Measurements from ENCODE around the gene DDX49. TPM values are rescaled to one million over a fixed set of nuclear protein-coding genes. Genes with fewer than 3 reads are reported as not detected.

Gene DDX49
- polyA plus RNA-seq, 4 donors: 32.5 to 51.4 (median 48.6) TPM

- no peak for FAIRE-seq
- no peak for DNase-seq
- peaks cover 0 to 7% (median 4%) of the 10 kb centered on the region in 3 donors for H3K4me1 ChIP-seq (ENCODE audit: control insufficient read depth in 3 of 3, insufficient read depth in 2 of 3, low read depth in 1 of 3, low read length in 2 of 3)
Observed at GRCh38 chr19:18929311-18929710, 9.8 kb downstream of the DDX49 start.

DNA sequence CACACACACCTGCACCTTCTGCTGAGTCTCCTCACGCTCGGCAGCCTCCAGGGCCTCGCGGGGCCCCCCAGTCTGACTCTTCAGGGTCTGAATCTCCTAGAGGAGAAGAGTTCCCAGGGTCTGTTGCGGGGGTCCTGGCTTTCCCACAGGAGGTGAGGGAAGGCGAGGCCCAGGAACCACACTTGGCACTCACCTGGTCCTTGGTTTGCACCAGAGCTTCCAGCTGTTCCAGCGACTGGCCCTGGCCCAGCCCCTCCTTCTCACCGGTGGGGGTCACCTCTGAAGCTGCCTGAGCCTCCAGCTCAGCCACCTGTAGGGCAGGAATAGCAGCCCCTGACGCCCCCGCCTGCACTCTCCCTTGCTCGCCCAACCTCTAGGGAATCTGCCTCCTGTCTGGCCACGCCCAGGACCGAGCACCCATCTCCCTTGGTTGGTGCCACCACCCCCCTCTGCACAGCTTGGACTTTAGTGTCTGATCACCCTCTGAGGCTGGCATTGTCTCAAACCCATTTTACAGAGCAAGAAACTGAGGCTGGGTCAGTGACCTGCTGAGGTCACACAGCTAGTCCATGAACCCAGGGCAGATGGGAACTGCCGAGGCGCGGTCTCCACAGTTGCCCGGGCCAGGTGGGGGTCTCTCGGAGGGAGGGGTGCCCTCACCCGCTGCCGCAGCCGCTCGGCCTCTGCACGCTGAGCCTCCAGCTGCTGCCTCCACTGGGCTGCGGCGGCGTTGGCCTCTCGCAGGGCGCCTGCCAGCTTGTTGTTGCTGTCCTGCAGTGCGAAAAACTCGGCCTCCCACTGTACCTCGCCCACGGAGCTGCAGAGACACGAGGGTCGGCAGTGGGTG, 12.0 kb downstream of the DDX49 start:
- Histone ChIP-seq H3K9me3 (ENCODE audit: control insufficient read depth in 2 of 2, insufficient read depth in 1 of 2, low read depth in 1 of 2, low read length in 1 of 2) (no peaks in the 10 kb centered on the region), H3K27ac (ENCODE audit: low read depth in 1 of 3, low read length in 2 of 3) (no peak overlapping the region), H3K4me3 (ENCODE audit: low read depth in 1 of 3, low read length in 3 of 3) (no peak overlapping the region), H3K36me3 (ENCODE audit: control insufficient read depth in 3 of 3, insufficient read depth in 2 of 3, low read depth in 1 of 3, low read length in 3 of 3) (peaks cover 0 to 47% (median 2%) of the 10 kb centered on the region in 3 donors), H3K27me3 (ENCODE audit: control insufficient read depth in 3 of 3, insufficient read depth in 3 of 3, low read length in 3 of 3) (no peaks in the 10 kb centered on the region), H3K4me1 (ENCODE audit: control insufficient read depth in 3 of 3, insufficient read depth in 2 of 3, low read depth in 1 of 3, low read length in 2 of 3) (peaks cover 0 to 7% (median 4%) of the 10 kb centered on the region in 3 donors)
- FAIRE-seq (no peak), DNase-seq (no peak)
- WGBS, 3 donors: 57 to 78% (median 68%) methylated on average over 33 to 34 of the region's 34 CpGs

More at GRCh38 chr19:18929311-18929710, 9.8 kb downstream of the DDX49 start:
- Histone ChIP-seq H3K9me3 (ENCODE audit: control insufficient read depth in 2 of 2, insufficient read depth in 1 of 2, low read depth in 1 of 2, low read length in 1 of 2) (no peaks in the 10 kb centered on the region), H3K4me3 (ENCODE audit: low read depth in 1 of 3, low read length in 3 of 3) (no peak overlapping the region), H3K27ac (ENCODE audit: low read depth in 1 of 3, low read length in 2 of 3) (no peak overlapping the region), H3K27me3 (ENCODE audit: control insufficient read depth in 3 of 3, insufficient read depth in 3 of 3, low read length in 3 of 3) (no peaks in the 10 kb centered on the region), H3K36me3 (ENCODE audit: control insufficient read depth in 3 of 3, insufficient read depth in 2 of 3, low read depth in 1 of 3, low read length in 3 of 3) (peaks cover 8 to 67% (median 12%) of the 10 kb centered on the region in 3 donors)
- 85 to 89% (median 85%) methylated on average over 17 to 25 of the region's 25 CpGs for WGBS, 3 donors

DNA sequence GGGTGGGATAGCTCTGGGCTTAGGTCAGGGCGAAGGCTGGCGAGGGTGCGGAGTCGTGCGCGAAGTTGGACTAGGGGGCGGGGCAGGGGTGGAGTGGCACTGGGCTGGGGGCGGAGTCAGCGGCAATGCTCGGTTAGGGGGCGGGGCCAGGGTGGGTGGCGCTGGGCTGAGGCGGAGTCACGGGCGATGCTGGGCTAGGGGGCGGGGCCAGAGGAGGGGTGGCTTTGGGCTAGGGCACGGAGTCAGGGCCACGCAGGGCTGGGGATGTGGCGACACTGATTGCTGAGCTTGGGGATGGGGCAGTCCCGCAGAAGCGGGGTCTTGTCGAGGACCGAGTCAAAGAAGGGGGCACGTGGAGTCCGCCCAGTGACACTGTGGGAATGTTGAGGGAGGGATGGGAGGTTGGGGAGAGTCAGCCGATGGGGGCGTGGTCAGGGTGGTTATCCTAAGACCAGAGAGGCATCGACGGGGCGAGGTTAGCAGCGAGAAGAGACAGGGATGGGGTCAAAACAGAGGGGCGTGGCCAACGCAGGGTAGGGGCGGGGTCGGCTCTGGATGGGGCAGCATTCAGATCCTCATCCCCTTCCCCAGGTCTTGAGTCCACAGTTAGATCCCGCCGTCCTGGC, 12.8 kb downstream of the DDX49 start:
- WGBS, 3 donors: 3 to 18% (median 16%) methylated on average over 31 to 37 of the region's 37 CpGs
- Histone ChIP-seq H3K4me1 (ENCODE audit: control insufficient read depth in 3 of 3, insufficient read depth in 2 of 3, low read depth in 1 of 3, low read length in 2 of 3) (peaks cover 0 to 7% (median 4%) of the 10 kb centered on the region in 3 donors), H3K9me3 (ENCODE audit: control insufficient read depth in 2 of 2, insufficient read depth in 1 of 2, low read depth in 1 of 2, low read length in 1 of 2) (no peaks in the 10 kb centered on the region), H3K4me3 (ENCODE audit: low read depth in 1 of 3, low read length in 3 of 3) (no peak overlapping the region), H3K36me3 (ENCODE audit: control insufficient read depth in 3 of 3, insufficient read depth in 2 of 3, low read depth in 1 of 3, low read length in 3 of 3) (peaks cover 0 to 39% (median 2%) of the 10 kb centered on the region in 3 donors), H3K27me3 (ENCODE audit: control insufficient read depth in 3 of 3, insufficient read depth in 3 of 3, low read length in 3 of 3) (no peaks in the 10 kb centered on the region), H3K27ac (ENCODE audit: low read depth in 1 of 3, low read length in 2 of 3) (no peak overlapping the region)
- FAIRE-seq: no peak
- DNase-seq: peak; percentile 76 to 77

- WGBS, 3 donors: 71 to 84% (median 72%) methylated on average over 13 of the region's 13 CpGs
- FAIRE-seq: no peak
- peaks cover 0 to 29% (median 0%) of the 10 kb centered on the region in 3 donors for H3K36me3 ChIP-seq (ENCODE audit: control insufficient read depth in 3 of 3, insufficient read depth in 2 of 3, low read depth in 1 of 3, low read length in 3 of 3)
Observed at GRCh38 chr19:18933297-18933696, 13.8 kb downstream of the DDX49 start.

GRCh38 chr19:18939163-18939562, 19.6 kb downstream of the DDX49 start:
- 58 to 87% (median 76%) methylated on average over 3 of the region's 3 CpGs for WGBS, 3 donors
- no peak for FAIRE-seq

More at GRCh38 chr19:18933297-18933696, 13.8 kb downstream of the DDX49 start:
- H3K27ac ChIP-seq (ENCODE audit: low read depth in 1 of 3, low read length in 2 of 3): no peak overlapping the region
- no peak overlapping the region for H3K4me3 ChIP-seq (ENCODE audit: low read depth in 1 of 3, low read length in 3 of 3)
- peaks cover 0 to 7% (median 4%) of the 10 kb centered on the region in 3 donors for H3K4me1 ChIP-seq (ENCODE audit: control insufficient read depth in 3 of 3, insufficient read depth in 2 of 3, low read depth in 1 of 3, low read length in 2 of 3)
- H3K9me3 ChIP-seq (ENCODE audit: control insufficient read depth in 2 of 2, insufficient read depth in 1 of 2, low read depth in 1 of 2, low read length in 1 of 2): no peaks in the 10 kb centered on the region
- H3K27me3 ChIP-seq (ENCODE audit: control insufficient read depth in 3 of 3, insufficient read depth in 3 of 3, low read length in 3 of 3): no peaks in the 10 kb centered on the region
- DNase-seq: no peak

DNA sequence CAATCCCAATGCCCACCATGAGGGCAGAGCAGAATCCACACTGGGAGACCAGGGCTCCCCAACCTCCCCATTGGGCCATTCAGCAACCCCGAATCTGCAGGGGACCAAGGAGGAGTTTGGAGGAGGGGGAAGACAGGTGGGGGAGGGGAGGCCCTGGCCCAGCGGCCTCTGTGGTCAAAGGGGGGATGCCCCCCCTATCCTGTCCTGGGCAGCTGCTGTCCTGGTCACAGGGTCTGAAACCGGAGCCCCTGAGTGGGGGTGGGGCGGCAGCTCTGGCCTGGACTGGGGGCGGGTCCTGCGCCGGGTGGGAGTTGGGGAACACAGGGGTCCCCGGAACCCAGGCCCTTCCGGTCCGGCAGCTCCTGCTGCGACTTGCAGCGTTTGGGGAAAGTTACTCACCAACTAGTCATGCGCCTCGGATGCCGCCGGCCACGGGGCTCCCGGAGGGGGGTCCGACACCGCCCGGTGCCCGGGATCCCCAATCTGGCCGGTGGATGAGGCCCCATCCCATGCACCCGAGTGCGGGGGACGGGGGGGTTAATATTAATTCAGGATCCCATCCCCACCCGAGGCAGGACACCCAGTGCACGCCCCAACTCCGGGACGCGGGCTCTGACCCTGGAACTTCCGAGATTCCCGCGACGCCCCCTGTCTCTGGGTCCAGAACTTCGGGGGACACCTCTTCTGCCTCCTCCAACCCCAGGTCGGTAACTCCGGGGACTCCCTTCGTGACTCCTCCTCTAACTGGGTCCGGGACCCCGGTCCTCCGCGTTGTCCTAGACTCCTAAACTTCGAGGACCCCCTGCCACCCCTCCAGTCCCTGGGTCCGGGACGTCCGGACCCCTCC, 20.6 kb downstream of the DDX49 start:
- H3K4me3 ChIP-seq (ENCODE audit: low read depth in 1 of 3, low read length in 3 of 3): peak overlapping the region; percentile 32 to 67 (median 57)
- WGBS, 3 donors: 0 to 1% (median 1%) methylated on average over 37 to 47 of the region's 47 CpGs
- H3K36me3 ChIP-seq (ENCODE audit: control insufficient read depth in 3 of 3, insufficient read depth in 2 of 3, low read depth in 1 of 3, low read length in 3 of 3): no peaks in the 10 kb centered on the region
- H3K9me3 ChIP-seq (ENCODE audit: control insufficient read depth in 2 of 2, insufficient read depth in 1 of 2, low read depth in 1 of 2, low read length in 1 of 2): no peaks in the 10 kb centered on the region
- FAIRE-seq (no peak), DNase-seq (peak in 1 of 2 donors; percentile 55)
- H3K27me3 ChIP-seq (ENCODE audit: control insufficient read depth in 3 of 3, insufficient read depth in 3 of 3, low read length in 3 of 3): peaks cover 0 to 20% (median 0%) of the 10 kb centered on the region in 3 donors
- H3K27ac ChIP-seq (ENCODE audit: low read depth in 1 of 3, low read length in 2 of 3): peak overlapping the region in 1 of 3 donors; percentile 27
- H3K4me1 ChIP-seq (ENCODE audit: control insufficient read depth in 3 of 3, insufficient read depth in 2 of 3, low read depth in 1 of 3, low read length in 2 of 3): peaks cover 0 to 23% (median 3%) of the 10 kb centered on the region in 3 donors

More at GRCh38 chr19:18939163-18939562, 19.6 kb downstream of the DDX49 start:
- no peak for DNase-seq
- Histone ChIP-seq H3K9me3 (ENCODE audit: control insufficient read depth in 2 of 2, insufficient read depth in 1 of 2, low read depth in 1 of 2, low read length in 1 of 2) (no peaks in the 10 kb centered on the region), H3K4me3 (ENCODE audit: low read depth in 1 of 3, low read length in 3 of 3) (no peak overlapping the region), H3K36me3 (ENCODE audit: control insufficient read depth in 3 of 3, insufficient read depth in 2 of 3, low read depth in 1 of 3, low read length in 3 of 3) (peaks cover 0 to 2% (median 0%) of the 10 kb centered on the region in 3 donors), H3K4me1 (ENCODE audit: control insufficient read depth in 3 of 3, insufficient read depth in 2 of 3, low read depth in 1 of 3, low read length in 2 of 3) (peaks cover 0 to 23% (median 3%) of the 10 kb centered on the region in 3 donors), H3K27ac (ENCODE audit: low read depth in 1 of 3, low read length in 2 of 3) (no peak overlapping the region), H3K27me3 (ENCODE audit: control insufficient read depth in 3 of 3, insufficient read depth in 3 of 3, low read length in 3 of 3) (peaks cover 0 to 20% (median 0%) of the 10 kb centered on the region in 3 donors)

DNA sequence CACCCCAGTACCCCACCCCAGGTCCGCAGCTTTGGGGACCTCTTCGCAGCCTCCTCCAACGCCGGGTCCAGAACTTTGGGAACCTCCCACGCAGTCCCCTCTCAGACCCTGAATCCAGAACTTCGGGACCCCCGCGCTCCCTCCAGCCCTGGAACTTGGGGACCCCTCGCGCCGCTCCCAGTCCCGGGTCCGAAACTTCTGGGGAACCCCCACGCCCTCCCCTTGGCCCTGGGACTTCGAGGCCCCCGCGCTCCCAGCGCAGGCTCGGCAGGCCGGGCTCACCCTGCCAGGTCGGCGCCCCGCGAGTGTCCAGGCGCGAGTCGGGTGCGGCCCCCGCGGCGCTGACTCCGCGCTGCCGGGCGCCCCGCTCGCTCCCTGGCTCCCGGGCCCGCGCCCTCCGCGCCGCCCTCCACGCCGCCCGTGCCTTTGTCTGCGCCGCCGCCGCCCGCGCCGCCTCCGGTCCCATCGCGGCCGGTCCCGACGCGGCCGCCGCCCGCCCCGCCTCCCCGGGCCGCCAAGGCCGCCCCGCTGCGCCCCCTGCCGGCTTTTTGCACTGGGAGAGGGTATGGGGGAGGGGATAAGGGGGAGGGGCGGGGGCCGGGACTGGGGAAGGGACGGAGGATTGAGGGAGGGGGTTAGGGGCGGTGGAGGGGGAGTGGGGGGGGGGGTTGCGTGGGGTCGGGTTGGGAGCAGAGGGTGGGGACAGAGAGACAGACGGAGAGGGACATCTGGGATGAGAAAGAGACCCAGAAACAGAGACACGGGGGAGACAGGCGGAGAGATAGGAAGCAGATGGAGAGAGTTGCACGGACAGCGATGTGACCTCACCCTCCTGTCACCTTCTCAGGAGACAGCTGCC, 21.5 kb downstream of the DDX49 start, which contains the start of gene HOMER3:
HOMER3 (minus strand) TSS at position 449 of the 859 bp plus-strand sequence. CDS start 2,235 bp downstream, outside the sequence.
- H3K27ac ChIP-seq (ENCODE audit: low read depth in 1 of 3, low read length in 2 of 3): no peak within 1 kb of the TSS
- no peaks in the 10 kb centered on the region for H3K9me3 ChIP-seq (ENCODE audit: control insufficient read depth in 2 of 2, insufficient read depth in 1 of 2, low read depth in 1 of 2, low read length in 1 of 2)
- no peak for FAIRE-seq
- no peaks in the 10 kb centered on the region for H3K36me3 ChIP-seq (ENCODE audit: control insufficient read depth in 3 of 3, insufficient read depth in 2 of 3, low read depth in 1 of 3, low read length in 3 of 3)
- H3K4me1 ChIP-seq (ENCODE audit: control insufficient read depth in 3 of 3, insufficient read depth in 2 of 3, low read depth in 1 of 3, low read length in 2 of 3): peaks cover 0 to 23% (median 3%) of the 10 kb centered on the region in 3 donors
- peak; percentile 56 to 86 for DNase-seq
- H3K27me3 ChIP-seq (ENCODE audit: control insufficient read depth in 3 of 3, insufficient read depth in 3 of 3, low read length in 3 of 3): peaks cover 0 to 20% (median 0%) of the 10 kb centered on the region in 3 donors
- peak within 1 kb of the TSS; percentile 32 to 67 (median 57) for H3K4me3 ChIP-seq (ENCODE audit: low read depth in 1 of 3, low read length in 3 of 3)
- WGBS, 3 donors: 1 to 2% (median 1%) methylated on average over 35 to 78 of the region's 81 CpGs
